Measurements from ENCODE around the gene NHEJ1.

DNA sequence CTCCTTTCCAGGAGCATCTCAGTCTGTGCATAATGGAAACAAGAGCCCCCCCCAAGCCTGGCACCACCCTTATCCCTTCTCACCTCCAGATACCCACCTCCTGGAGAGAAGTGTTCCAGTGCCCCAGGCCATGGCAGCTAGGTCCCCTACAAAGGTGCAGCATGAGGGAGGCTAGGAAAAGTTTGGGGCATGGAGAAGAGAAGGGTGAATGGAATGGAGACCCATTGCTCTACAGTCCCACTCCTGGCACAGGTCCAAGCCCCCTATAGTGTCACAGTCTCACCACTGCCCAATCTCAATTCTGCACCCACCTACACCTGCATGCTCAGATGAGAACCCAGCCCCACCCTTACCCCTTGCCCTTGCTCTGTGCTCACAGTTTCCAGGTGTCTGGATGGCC lies 8.3 kb upstream of the NHEJ1 start:
- no peak for TF ChIP-seq POLR2A (IDR thresholded peaks at IDR 0.05; ENCODE audit: low read depth, low read length)
- no peak for TF ChIP-seq TAF1 (IDR thresholded peaks at IDR 0.05; ENCODE audit: low read depth, low read length)
- no peak for TF ChIP-seq POLR2AphosphoS5 (IDR thresholded peaks at IDR 0.05; ENCODE audit: low read depth, low read length)
- TF ChIP-seq POU2F2 (IDR thresholded peaks at IDR 0.05; ENCODE audit: low read depth, low read length): no peak

All from GM12891 (cell line).